GM18867 (cell line): ENCODE measurements around the gene MEG3.

ENCODE experiments used
- ATAC-seq: cut with Tn5 transposase; IDR thresholded peaks from one replicate; pipeline ENCODE4 v1.9.1; 2021; ENCODE audit warnings: mild to moderate bottlenecking, moderate library complexity; ENCODE audit not compliant: unreplicated experiment

Gene MEG3

GRCh38 chr14:100862277-100862676 is 36.4 kb downstream of the MEG3 start:
- no peak for ATAC-seq

DNA sequence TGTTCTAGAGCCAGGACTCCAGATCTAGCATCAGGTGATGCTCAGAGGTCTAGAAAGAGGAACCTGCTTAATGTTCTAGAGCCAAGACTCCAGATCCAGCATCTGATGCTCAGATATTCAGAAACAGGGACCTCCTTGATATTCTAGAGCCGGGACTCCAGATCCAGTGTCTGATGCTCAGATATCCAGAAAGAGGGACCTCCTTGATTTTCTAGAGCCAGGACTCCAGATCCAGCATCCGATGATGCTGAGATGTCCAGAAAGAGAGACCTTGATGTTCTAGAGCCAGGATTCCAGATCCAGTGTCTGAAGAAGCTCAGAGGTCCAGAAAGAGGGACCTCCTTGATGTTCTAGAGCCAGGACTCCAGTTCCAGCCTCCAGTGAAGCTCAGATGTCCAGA is 36.9 kb downstream of the MEG3 start:
- ATAC-seq = no peak

DNA sequence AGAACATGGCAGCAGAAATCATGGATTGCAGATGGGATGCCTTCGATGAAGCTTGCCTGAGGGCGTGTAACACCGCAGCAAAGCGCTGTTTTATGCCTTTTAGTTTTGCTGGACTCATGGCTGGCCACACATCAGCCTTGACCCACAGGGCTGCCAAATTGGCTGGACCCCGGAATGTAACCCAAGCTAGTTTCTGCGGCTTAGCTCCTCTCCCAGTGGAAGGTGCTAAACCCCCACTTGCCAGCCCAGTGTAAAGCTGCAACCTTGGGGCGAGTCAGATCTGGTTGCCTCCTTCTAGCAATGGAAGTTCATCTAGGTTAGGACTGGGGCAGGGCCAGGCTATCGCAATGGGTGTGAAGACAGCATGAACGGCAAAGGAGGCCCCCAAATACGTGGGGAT is 38.3 kb downstream of the MEG3 start:
- ATAC-seq = no peak

DNA sequence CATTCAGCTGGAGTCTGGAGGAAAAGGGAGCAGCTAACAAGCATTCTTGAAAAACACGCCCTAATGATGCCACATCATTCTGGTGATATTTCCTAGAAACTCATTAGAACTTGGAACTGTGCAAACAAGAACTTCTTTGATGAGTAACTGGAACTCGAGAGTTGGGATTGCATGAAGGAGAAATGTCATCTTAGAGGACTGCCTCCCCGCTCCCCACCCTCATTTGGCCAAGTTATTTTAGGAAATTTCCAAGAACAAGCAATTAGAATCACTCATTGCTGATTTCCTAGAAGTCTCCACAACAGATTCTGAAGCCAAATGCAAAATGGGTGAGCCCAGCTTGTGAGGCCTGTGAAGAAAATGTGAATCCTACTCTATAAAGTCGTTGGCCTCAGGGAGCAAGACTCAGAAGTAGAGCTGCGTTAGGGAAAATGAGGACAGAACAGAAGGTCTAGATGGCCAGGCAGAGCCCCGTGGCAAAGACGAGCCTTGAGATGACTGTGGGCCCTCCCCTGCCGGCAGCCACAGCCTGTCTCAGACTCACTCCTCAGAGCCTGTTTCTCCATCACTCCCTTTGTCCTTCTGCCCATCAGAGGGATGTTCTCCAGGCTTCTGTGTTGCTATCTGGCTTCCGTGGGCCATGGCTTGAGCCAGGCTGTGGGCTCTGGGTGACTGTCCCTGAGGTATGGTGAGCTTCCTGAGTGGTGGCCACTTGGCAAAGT is 39.2 kb downstream of the MEG3 start:
- ATAC-seq = no peak

GRCh38 chr14:100865682-100866591 is 40.0 kb downstream of the MEG3 start:
- no peak for ATAC-seq

DNA sequence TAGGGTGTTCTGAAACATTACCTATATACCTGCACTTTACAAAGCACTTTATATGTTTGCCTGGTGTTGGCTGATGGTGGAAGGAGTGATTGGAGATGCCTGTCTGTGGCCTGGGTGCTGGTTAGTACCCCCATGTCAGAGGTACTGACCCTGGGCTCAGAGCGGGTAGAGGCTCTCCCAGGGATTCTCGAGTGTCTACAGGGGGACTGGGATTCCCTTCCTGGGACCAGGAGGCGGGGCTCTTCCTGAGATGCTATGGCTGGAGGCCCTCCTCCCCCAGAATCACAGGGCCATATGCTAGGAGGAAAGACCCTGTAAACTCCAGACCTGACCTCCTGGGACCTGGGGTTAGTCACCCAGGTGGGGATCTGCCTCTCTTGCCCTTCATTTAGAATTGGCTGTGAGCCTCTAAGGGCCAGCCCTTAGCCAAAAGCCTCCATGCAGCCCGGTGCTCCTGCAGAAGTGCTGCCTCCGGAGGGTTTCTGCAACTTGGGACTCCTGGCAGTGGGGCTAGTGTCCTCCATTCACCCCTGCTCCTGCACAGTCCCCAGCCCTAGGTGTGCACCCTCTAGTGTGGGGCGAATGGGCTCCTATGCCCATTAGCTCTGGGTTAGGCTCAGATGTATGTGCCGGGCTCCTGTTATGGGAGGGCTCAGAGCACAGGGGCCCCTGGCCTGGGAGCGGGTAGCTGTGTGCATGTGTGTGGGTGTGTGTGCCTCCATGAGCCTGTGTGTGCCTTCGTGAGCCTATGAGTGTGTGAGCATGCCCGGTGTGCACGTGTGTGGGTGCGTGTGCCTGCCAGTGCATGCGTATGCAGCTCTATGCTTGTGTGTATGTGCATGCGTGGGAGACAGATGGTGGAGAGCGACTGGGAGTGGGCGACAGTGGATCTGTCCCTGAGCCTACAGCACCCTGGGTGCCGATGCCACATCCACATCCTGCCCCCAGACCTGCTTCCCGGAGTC is 41.0 kb downstream of the MEG3 start:
- no peak for ATAC-seq

DNA sequence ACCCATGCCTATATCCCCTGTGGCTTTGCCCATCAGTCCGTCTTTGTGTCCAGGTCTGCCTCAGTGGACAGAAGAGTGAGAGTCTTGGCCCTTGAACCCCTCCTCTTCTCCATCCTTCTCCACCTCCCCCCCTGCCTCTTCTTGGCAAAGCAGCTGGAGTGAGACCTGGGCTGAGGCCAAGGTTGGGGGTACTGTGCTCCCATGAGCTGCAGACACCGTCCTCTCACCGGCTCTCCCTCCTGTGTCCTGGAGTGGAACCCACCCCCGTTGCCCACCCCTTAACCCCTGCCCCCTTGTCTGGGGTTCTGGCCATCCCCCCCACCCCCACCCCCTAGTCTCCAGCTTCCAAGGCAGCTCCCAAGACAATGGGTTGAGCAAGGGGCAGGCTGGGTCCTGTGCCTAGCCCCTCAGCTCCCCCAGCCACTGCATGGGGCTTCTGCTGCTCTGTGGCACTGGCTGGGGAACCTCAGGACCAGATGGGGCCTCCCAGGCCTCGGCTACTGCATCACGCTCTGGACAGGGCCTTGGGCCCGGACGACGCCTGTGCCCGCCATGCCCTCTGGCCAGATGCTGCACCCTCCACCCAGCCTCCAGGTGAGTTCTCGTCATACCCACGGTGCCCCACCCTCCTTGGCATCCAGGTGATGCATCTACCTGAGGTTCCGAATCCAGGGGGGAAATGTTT is 41.9 kb downstream of the MEG3 start:
- no peak for ATAC-seq

DNA sequence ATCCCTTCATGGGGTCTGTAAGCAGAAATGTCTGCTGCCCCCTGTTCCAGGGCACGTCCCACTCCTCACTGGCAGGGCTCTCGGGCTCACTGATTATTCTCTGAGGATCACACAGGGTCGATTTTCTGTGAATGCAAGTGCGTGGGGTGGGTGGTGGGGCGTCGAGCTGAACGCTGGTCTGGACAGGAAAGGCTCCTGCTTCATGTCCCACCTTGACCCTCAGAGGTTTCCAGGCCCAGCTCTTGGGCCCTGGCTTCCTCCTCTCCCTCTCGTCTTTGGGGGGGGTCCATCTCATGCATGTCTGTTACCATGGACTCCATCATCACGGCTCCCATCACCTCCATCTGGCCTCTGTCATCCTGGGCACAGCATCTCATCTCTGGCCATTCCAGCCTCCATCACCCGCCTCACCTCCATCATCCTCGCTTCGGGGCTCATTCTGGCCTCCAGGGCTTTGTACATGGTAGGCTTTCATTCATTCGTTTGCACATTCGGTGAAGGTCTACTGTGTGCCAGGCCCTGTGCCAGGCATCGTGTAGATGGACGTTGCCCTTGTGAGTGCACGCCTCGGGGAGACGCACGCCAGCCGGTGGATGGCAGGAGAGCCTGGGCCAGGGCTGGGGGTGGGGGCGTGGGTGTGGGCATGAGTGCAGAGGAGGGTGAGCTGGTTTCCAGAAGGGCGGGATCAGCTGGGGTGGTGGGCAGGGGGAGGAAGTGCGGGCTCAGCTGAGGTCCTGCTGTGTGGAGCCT is 42.9 kb downstream of the MEG3 start:
- ATAC-seq = no peak

GRCh38 chr14:100871234-100872186 is 45.6 kb downstream of the MEG3 start:
- no peak for ATAC-seq

GRCh38 chr14:100872259-100873095 is 46.6 kb downstream of the MEG3 start:
- no peak for ATAC-seq

DNA sequence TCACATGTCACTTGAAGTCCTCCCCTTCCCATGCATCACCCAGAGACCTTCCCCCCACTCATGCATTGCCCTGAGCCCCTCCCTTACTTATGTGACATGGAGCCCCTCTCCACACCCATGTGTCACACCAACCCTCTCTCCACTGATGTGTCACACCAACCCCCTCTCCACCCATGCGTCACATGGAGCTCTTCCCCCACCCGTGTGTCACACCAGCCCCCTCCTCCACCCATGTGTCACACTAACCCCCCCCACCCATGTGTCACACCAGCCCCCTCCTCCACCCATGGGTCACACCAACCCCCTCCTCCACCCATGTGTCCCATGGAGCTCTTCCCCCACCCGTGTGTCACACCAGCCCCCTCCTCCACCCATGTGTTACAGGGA is 47.2 kb downstream of the MEG3 start:
- no peak for ATAC-seq

DNA sequence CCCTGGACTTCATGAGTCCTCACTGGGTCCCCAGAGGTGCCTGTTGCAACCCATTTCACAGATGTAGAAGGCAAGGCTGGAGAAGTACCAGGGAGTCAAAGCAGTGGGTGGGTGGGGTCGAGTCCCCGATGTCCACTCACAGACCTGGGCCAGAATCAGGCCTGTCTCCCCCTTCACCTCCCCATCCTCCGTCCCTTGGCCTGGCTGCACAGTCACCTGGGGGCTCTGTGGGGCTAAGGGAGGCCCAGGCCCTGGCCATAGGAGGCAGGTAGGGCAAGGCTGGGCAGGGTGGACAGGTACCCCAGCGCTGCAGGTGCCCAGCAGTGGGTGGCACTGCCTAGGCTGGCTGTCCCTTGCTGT is 48.1 kb downstream of the MEG3 start:
- no peak for ATAC-seq

GRCh38 chr14:100874411-100875091 is 48.6 kb downstream of the MEG3 start:
- ATAC-seq = no peak

- ATAC-seq = no peak
Measured at GRCh38 chr14:100875126-100875525, 49.2 kb downstream of the MEG3 start.

DNA sequence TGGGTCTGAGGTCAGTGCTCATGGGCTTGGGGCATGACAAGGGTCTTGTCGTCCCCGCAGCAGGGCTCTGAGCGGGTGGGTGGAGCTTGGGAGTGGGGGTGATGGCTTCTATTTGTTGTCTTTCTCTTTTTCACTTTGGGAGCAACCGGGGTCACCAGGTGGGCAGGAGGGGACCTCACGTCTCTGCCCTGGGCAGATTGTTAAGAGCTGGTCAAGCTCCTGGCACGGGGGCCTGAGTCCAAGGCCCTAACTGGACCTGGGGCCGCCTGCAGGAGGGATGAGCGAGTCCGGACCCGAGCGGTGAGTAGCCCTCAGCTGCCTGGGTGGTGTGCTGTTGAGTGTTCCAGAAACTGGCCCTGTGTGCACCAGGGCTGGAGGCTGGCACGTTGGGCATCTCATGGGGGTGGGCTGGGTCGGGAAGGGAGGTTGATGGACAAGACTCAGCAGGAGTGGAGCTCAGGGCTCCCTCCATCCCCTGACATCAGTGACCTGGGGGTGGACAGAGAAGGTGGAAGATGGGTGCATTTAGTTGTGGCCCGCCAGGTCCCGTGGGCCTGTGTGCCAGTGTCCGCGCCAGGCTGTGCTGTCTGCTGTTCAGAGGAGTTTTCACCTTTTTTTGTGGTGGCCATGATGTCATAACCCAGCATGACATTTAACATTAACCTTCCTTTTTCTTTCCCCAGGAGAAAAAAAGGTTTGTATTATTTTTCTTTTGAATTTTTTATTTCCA is 50.1 kb downstream of the MEG3 start:
- no peak for ATAC-seq

GRCh38 chr14:100878271-100879146 is 52.6 kb downstream of the MEG3 start:
- no peak for ATAC-seq
